ENCODE measurements around the gene RNF227.

RNF227 gene

GRCh38 chr17:7929158-7930023 is 13.3 kb upstream of the RNF227 start, which contains the start of gene KCNAB3:
KCNAB3 (minus strand) TSS chr17:7929856; CDS start chr17:7929435, 421 bp downstream.
- DNase-seq: peak; percentile 88

- no peak for DNase-seq
Measured at GRCh38 chr17:7927596-7927995, 11.5 kb upstream of the RNF227 start.

GRCh38 chr17:7922845-7923628 is 6.9 kb upstream of the RNF227 start:
- peak; percentile 93 for DNase-seq

- DNase-seq: no peak
Measured at GRCh38 chr17:7922269-7922844, 6.3 kb upstream of the RNF227 start.

- no peak for DNase-seq
Measured at GRCh38 chr17:7916808-7917207, 719 bp upstream of the RNF227 start.

- no peak for DNase-seq
Measured at GRCh38 chr17:7916385-7916682, 245 bp upstream of the RNF227 start.

- no peak for DNase-seq
Measured at GRCh38 chr17:7915179-7915610, 894 bp downstream of the RNF227 start.

GRCh38 chr17:7912927-7913524 is 3.1 kb downstream of the RNF227 start:
- no peak for DNase-seq

- DNase-seq: no peak
Measured at GRCh38 chr17:7911116-7911515, 5.0 kb downstream of the RNF227 start.

- DNase-seq: no peak
Measured at GRCh38 chr17:7910711-7911110, 5.4 kb downstream of the RNF227 start.

GRCh38 chr17:7910281-7910680 is 5.8 kb downstream of the RNF227 start:
- DNase-seq: no peak

- DNase-seq: no peak
Measured at GRCh38 chr17:7909089-7909488, 7.0 kb downstream of the RNF227 start.

GRCh38 chr17:7903154-7904103 is 12.7 kb downstream of the RNF227 start:
- DNase-seq: peak; percentile 25

GRCh38 chr17:7897773-7898172 is 18.3 kb downstream of the RNF227 start:
- DNase-seq: no peak

GRCh38 chr17:7897090-7897489 is 19.0 kb downstream of the RNF227 start:
- DNase-seq: no peak

- DNase-seq: no peak
Measured at GRCh38 chr17:7894866-7895265, 21.2 kb downstream of the RNF227 start.

- DNase-seq: no peak
Measured at GRCh38 chr17:7894226-7894625, 21.9 kb downstream of the RNF227 start.

GRCh38 chr17:7893187-7893880 is 22.8 kb downstream of the RNF227 start:
- no peak for DNase-seq

GRCh38 chr17:7889166-7889955 is 26.7 kb downstream of the RNF227 start:
- peak; percentile 78 for DNase-seq

GRCh38 chr17:7888184-7888920 is 27.7 kb downstream of the RNF227 start, which contains the start of gene CHD3:
CHD3 (plus strand) TSS chr17:7888789; CDS start chr17:7889001, 212 bp downstream.
- DNase-seq: peak; percentile 86
